Mesendoderm (in vitro differentiated cells): ENCODE data around the gene FAM83C.

Experiments
- DNase-seq: peaks from one replicate; pipeline ENCODE4 v3.0.0; 2013
- H2AK5ac ChIP-seq: 2 replicates; pipeline ENCODE4 v1.6.1; 2013; ENCODE audit warnings: low read length, inconsistent platforms
- H2BK120ac ChIP-seq: 2 replicates; pipeline ENCODE4 v1.6.1; 2013; ENCODE audit warnings: low read depth, mild to moderate bottlenecking, low read length, moderate library complexity, mixed read lengths
- H2BK15ac ChIP-seq: replicated peaks from 2 replicates; pipeline ENCODE4 v1.6.1; 2013; ENCODE audit warnings: low read depth, mild to moderate bottlenecking, moderate library complexity
- H2BK5ac ChIP-seq: 2 replicates; pipeline ENCODE4 v1.6.1; 2013; ENCODE audit warnings: low read length, inconsistent platforms
- H3K18ac ChIP-seq: 2 replicates; pipeline ENCODE4 v1.6.1; 2013; ENCODE audit warnings: mild to moderate bottlenecking, low read length, mixed read lengths
- H3K23ac ChIP-seq: one replicate; pipeline ENCODE4 v1.6.1; 2013; ENCODE audit warnings: low read length
- H3K27ac ChIP-seq: 2 replicates; pipeline ENCODE4 v1.5.1; 2013; ENCODE audit warnings: low read depth, mild to moderate bottlenecking, inconsistent platforms, low read length, moderate library complexity
- H3K27me3 ChIP-seq: 2 replicates; pipeline ENCODE4 v1.6.1; 2013; ENCODE audit warnings: low read length, control low read depth, mild to moderate bottlenecking, inconsistent platforms; ENCODE audit not compliant: insufficient read depth, poor library complexity
- H3K36me3 ChIP-seq: 2 replicates; pipeline ENCODE4 v1.6.1; 2013; ENCODE audit warnings: low read length, inconsistent platforms; ENCODE audit not compliant: control insufficient read depth, insufficient read depth
- H3K4ac ChIP-seq: one replicate; pipeline ENCODE4 v1.6.1; 2013; ENCODE audit warnings: low read depth, mild to moderate bottlenecking, low read length, moderate library complexity
- H3K4me1 ChIP-seq: 2 replicates; pipeline ENCODE4 v1.6.1; 2013; ENCODE audit warnings: low read depth, low read length, inconsistent platforms; ENCODE audit not compliant: control insufficient read depth
- H3K4me2 ChIP-seq: 2 replicates; pipeline ENCODE4 v1.6.1; 2013; ENCODE audit warnings: low read length
- H3K4me3 ChIP-seq: 2 replicates; pipeline ENCODE4 v1.5.1; 2013; ENCODE audit warnings: mild to moderate bottlenecking, low read length
- H3K56ac ChIP-seq: one replicate; pipeline ENCODE4 v1.6.1; 2013; ENCODE audit warnings: low read length
- H3K79me1 ChIP-seq: 2 replicates; pipeline ENCODE4 v1.6.1; 2013; ENCODE audit warnings: low read length, inconsistent platforms
- H3K79me2 ChIP-seq: 2 replicates; pipeline ENCODE4 v1.6.1; 2013; ENCODE audit warnings: mild to moderate bottlenecking, low read length; ENCODE audit not compliant: control insufficient read depth, insufficient read depth
- H3K9ac ChIP-seq: 2 replicates; pipeline ENCODE4 v1.6.1; 2013; ENCODE audit warnings: low read length, inconsistent platforms
- H4K5ac ChIP-seq: one replicate; pipeline ENCODE4 v1.6.1; 2013; ENCODE audit warnings: low read length
- H4K8ac ChIP-seq: one replicate; pipeline ENCODE4 v1.6.1; 2013; ENCODE audit warnings: low read depth, mild to moderate bottlenecking, control low read depth, low read length, moderate library complexity
- WGBS: extraction: QIAGEN DNeasy Blood & Tissue Kit; methylation state at CpG from one replicate; pipeline ENCODE4 v1.1.7; 2013; ENCODE audit warnings: low lambda C conversion rate, missing lambda C conversion rate; ENCODE audit not compliant: insufficient coverage; ENCODE audit errors: extremely low coverage; 5-methylcytosine and 5-hydroxymethylcytosine counted together

FAM83C gene

DNA sequence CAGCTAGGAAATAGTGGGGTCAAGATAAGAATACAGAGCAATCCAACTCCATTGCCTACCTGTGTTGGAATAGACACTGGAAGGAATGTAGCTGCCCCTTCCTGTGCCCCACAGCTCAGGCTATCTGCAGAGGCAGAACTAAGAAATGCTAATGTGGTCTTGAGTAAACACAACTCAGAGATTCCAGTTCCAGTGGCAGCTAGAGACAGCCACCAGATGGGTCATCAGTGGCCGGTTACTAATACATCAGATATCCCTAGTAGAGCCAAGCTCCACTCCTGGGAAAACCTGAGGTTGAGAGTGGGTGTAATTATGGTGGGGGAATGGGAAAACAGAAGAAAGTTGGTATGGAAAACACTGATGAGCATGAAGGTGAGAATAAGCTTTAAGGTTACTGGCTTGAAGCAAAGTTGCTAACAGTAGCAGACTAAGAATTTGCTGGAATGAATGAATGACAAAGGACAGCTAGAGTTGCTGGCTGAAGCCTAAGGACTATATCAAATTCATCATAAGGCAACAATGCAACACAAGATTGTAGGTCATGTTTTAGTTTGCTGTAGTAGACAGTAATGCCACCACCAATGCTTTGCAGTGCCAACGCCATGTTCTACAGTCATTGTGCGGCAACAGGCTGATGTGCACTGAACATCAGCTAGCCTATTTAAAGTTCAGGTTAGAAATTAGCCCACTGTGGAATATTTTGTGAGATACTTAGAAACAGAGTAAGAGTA is 28.3 kb upstream of the FAM83C start:
- Histone ChIP-seq H3K79me1 (no peaks in the 10 kb centered on the region), H2BK15ac (no peak overlapping the region), H3K9ac (no peak overlapping the region), H4K5ac (no peak overlapping the region), H3K23ac (no peak overlapping the region), H3K18ac (no peak overlapping the region), H3K36me3 (no peaks in the 10 kb centered on the region), H3K27ac (no peak overlapping the region), H3K4ac (no peak overlapping the region), H3K27me3 (no peaks in the 10 kb centered on the region), H2AK5ac (no peak overlapping the region), H3K4me2 (no peak overlapping the region), H2BK5ac (no peak overlapping the region), H3K4me1 (no peaks in the 10 kb centered on the region), H4K8ac (no peak overlapping the region), H3K4me3 (no peak overlapping the region), H3K79me2 (no peaks in the 10 kb centered on the region), H3K56ac (no peak overlapping the region), H2BK120ac (no peak overlapping the region)
- peak; percentile 42 for DNase-seq
- no CpG with 5 or more reads among the region's 3 CpGs for WGBS

DNA sequence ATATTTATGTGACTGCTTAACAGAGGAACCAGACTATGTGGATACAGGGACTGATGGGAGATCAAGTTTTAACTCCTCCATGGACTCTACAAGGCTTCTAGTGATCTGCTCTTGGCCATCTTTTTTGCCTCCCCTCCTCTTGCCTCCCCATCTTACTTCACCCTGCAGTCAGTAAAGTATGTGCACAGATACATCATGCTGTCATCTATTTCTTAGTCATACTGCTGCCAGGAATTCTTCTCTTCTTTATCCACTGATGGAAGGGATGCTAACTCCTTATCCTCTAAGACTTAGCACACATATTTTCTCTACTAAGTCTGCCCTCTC is 27.6 kb upstream of the FAM83C start:
- H3K4me1 ChIP-seq: no peaks in the 10 kb centered on the region
- H3K4me2 ChIP-seq: no peak overlapping the region
- no peaks in the 10 kb centered on the region for H3K79me1 ChIP-seq
- H3K18ac ChIP-seq: no peak overlapping the region
- H3K79me2 ChIP-seq: no peaks in the 10 kb centered on the region
- H2AK5ac ChIP-seq: no peak overlapping the region
- H3K56ac ChIP-seq: no peak overlapping the region
- H3K4me3 ChIP-seq: no peak overlapping the region
- no peak overlapping the region for H3K23ac ChIP-seq
- no peak overlapping the region for H3K9ac ChIP-seq
- H2BK15ac ChIP-seq: no peak overlapping the region
- no peaks in the 10 kb centered on the region for H3K27me3 ChIP-seq
- no peak overlapping the region for H3K4ac ChIP-seq
- DNase-seq: no peak
- H3K27ac ChIP-seq: no peak overlapping the region
- no peak overlapping the region for H4K5ac ChIP-seq
- H4K8ac ChIP-seq: no peak overlapping the region
- H2BK120ac ChIP-seq: no peak overlapping the region
- H2BK5ac ChIP-seq: no peak overlapping the region
- H3K36me3 ChIP-seq: no peaks in the 10 kb centered on the region

DNA sequence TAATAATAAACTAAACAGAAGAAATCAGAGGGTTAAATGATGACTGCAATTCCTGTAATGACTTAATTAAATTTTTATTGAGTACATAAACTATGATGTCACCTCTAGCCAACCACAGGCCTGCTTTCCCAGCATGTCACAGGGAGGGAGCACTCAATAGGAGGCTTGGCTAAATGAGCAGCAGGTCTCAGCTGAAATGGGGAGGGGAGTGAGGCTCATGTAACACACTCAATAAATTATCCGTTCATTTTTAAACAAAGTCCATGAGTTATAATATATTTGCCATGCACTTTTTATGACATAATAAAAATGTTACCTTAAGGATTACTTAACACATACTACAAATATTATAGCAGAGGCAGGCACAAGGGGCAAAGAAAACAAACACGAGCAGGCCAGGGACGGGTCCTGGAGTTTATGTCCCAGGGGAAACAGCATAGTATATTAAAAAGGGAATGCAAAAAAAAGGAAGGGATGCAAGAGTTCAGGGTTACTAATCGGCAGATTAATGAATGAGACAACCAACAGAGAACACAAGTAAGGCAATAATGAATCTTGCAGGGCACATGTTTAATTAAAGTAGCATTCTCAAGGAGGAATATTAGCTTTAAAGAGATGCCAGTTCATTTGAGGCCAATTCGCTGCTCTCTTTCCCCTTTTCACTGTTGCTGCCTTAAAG is 27.1 kb upstream of the FAM83C start:
- Histone ChIP-seq H3K56ac (no peak overlapping the region), H3K4me2 (no peak overlapping the region), H3K23ac (no peak overlapping the region), H3K79me1 (no peaks in the 10 kb centered on the region), H4K8ac (no peak overlapping the region), H2AK5ac (no peak overlapping the region), H3K4me3 (no peak overlapping the region), H4K5ac (no peak overlapping the region), H3K4me1 (no peaks in the 10 kb centered on the region), H3K79me2 (no peaks in the 10 kb centered on the region), H3K18ac (no peak overlapping the region), H2BK15ac (no peak overlapping the region), H3K27ac (no peak overlapping the region), H3K4ac (no peak overlapping the region), H3K36me3 (no peaks in the 10 kb centered on the region), H3K9ac (no peak overlapping the region), H2BK120ac (no peak overlapping the region), H3K27me3 (no peaks in the 10 kb centered on the region), H2BK5ac (no peak overlapping the region)
- DNase-seq: peak; percentile 19
- no CpG with 5 or more reads among the region's 5 CpGs for WGBS

DNA sequence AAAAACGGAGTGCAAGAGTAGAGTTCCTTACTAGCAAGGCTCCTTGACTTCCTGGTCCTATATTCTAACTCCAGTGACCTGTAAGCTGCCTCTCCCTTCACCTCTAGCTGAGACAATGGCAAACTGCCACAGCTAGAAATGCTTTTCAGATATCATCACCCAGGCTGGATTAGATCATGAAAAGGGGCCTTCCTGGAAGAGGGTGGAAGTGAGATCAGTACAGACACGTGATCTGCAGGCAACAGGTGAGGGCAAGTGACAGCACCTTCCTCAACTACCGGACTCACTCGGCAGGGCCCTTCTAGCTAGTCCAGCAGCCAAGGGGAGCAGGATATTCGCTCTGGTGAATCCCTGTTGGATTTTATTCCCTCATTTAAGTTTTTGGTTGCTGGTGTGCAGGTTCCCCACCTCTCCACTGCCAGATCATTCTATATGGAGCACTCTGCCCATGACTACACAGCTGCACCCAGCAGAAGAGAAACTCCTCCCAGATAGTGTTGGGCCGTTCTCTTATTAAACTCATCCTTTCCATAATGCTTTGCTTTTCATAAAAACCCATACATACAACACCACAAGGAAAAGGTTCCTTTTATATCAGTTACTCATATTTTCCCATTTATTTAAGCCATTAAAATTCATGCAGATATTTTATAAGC is 26.4 kb upstream of the FAM83C start:
- H3K9ac ChIP-seq: no peak overlapping the region
- H3K4me2 ChIP-seq: no peak overlapping the region
- H3K23ac ChIP-seq: no peak overlapping the region
- no peaks in the 10 kb centered on the region for H3K79me2 ChIP-seq
- no peaks in the 10 kb centered on the region for H3K4me1 ChIP-seq
- no CpG with 5 or more reads among the region's 6 CpGs for WGBS
- H3K27me3 ChIP-seq: no peaks in the 10 kb centered on the region
- no peaks in the 10 kb centered on the region for H3K79me1 ChIP-seq
- no peak overlapping the region for H2BK5ac ChIP-seq
- H3K4ac ChIP-seq: no peak overlapping the region
- no peak overlapping the region for H2BK120ac ChIP-seq
- H2AK5ac ChIP-seq: no peak overlapping the region
- no peaks in the 10 kb centered on the region for H3K36me3 ChIP-seq
- no peak overlapping the region for H3K27ac ChIP-seq
- DNase-seq: peak; percentile 85
- no peak overlapping the region for H4K8ac ChIP-seq
- H2BK15ac ChIP-seq: no peak overlapping the region
- no peak overlapping the region for H3K56ac ChIP-seq
- no peak overlapping the region for H3K4me3 ChIP-seq
- H3K18ac ChIP-seq: no peak overlapping the region
- no peak overlapping the region for H4K5ac ChIP-seq

DNA sequence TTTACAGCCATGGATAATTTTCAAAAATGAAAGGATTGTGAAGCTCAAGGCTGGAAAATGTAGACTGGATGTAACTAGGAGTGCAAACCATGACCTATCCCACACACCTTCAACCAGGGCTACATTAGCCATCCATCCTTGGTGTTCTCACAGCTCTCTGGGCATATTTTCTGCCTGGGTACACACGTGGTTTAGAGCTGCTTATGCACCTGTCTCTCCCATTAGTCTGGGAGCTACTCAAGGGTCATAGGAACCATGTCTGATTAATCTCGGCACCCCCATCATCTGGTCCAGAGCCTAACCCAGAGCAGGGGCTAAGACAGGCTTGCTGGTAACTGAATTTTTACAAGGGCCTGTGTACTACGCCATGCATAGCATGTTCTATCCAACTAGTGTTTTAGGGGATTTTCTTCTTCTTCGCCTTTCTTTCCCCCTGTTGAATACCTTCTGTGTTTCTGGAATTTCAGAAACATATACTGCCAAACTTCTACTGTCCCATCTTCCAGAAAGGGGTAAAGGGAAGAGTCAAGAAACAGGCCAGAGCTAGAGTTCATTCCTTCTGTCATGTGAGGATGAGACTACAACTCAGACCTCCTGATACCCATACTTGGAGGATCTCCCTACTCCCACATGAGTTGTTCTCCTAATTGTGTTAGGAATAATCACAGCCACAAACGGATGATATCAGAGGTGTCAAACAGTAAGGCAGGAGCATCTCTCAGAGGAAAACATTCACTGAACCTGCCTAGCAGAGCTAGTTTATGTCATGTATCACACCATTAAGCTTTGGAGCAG is 25.4 kb upstream of the FAM83C start:
- Histone ChIP-seq H3K27ac (no peak overlapping the region), H3K18ac (no peak overlapping the region), H4K5ac (no peak overlapping the region), H3K79me1 (no peaks in the 10 kb centered on the region), H3K27me3 (no peaks in the 10 kb centered on the region), H3K79me2 (no peaks in the 10 kb centered on the region), H3K56ac (no peak overlapping the region), H2BK5ac (no peak overlapping the region), H3K4ac (no peak overlapping the region), H2BK15ac (no peak overlapping the region), H3K4me3 (no peak overlapping the region), H3K23ac (no peak overlapping the region), H3K9ac (no peak overlapping the region), H3K36me3 (no peaks in the 10 kb centered on the region), H2BK120ac (no peak overlapping the region), H3K4me2 (no peak overlapping the region), H2AK5ac (no peak overlapping the region), H3K4me1 (no peaks in the 10 kb centered on the region), H4K8ac (no peak overlapping the region)
- no CpG with 5 or more reads among the region's 5 CpGs for WGBS
- no peak for DNase-seq
